Measurements from ENCODE around the gene DPEP2. TPM values are rescaled to one million over a fixed set of nuclear protein-coding genes. Genes with fewer than 3 reads are reported as not detected.

Gene DPEP2
- total and polyA plus RNA-seq, 2 of the 13 experiments (the other 11 are each of a cell fraction or from before 2014, with no cell fraction given) = 0.18 TPM; not detected in 1

DNA sequence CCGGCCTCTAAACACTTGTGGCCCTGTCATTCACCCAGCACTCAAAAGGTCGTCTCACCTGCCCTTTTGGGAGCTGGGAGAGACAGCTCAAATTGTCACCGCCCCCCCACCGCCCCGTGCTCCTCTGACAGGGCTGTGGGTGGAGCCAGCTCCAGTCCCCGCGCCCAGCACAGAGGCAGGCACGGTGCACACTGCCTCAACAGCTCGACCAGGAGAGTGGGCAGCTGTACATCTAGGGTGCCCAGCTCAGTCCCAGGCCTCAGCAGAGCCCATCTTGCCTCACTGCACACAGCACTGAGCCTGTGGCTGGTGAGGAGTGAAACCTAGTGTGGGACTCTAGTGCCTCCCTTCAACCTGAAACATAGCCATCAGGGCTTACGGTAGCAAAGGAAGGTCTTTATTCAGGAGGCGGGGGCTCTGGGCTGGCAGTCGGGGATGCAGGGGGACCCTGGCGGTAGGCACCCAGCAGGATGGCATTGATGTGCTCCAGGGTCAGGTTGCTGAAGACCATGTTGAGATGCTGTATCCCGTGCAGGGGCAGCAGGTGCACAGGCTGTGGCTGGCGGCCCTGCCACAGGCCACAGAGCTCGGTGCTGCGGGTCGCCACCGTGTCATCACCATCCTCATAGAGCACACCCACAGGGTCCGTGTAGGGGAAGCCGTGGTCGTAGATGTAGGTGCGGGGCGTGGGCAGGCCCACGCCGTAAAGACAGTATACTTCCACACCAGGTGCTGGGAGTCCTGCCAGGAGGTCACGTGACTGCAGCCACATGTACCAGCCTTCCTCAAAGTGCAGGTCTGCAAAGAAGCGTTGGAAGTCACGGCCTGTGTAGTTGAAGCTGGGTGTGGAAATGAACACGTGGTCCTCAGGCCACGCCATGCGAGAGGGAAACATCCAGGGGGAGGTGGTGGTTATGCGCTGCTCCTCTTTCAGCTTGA, 59.5 kb downstream of the DPEP2 start (continued):
- TF ChIP-seq ZNF879 (CRISPR knock-in tag; IDR thresholded peaks at IDR 0.05) = no peak
- no peak for TF ChIP-seq ZMAT3 (CRISPR knock-in tag; conservative IDR thresholded peaks at IDR 0.05)
- TF ChIP-seq NR2C2 (CRISPR knock-in tag; IDR thresholded peaks at IDR 0.05; ENCODE audit: borderline replicate concordance) = no peak
- no peak for TF ChIP-seq ZNF713 (CRISPR knock-in tag; IDR thresholded peaks at IDR 0.05)
- TF ChIP-seq ZNF350 (CRISPR knock-in tag; IDR thresholded peaks at IDR 0.05; ENCODE audit: borderline replicate concordance, low read depth) = peak; percentile 72; the same call in 1 of the 2 replicates
- no peak for TF ChIP-seq KLF13 (CRISPR knock-in tag; IDR thresholded peaks at IDR 0.05)
- TF ChIP-seq, protein P1, sequence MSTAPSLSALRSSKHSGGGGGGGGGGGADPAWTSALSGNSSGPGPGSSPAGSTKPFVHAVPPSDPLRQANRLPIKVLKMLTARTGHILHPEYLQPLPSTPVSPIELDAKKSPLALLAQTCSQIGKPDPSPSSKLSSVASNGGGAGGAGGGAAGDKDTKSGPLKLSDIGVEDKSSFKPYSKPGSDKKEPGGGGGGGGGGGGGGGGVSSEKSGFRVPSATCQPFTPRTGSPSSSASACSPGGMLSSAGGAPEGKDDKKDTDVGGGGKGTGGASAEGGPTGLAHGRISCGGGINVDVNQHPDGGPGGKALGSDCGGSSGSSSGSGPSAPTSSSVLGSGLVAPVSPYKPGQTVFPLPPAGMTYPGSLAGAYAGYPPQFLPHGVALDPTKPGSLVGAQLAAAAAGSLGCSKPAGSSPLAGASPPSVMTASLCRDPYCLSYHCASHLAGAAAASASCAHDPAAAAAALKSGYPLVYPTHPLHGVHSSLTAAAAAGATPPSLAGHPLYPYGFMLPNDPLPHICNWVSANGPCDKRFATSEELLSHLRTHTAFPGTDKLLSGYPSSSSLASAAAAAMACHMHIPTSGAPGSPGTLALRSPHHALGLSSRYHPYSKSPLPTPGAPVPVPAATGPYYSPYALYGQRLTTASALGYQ (CRISPR knock-in tag; IDR thresholded peaks at IDR 0.05) = no peak
- no peak for TF ChIP-seq ZBTB1 (CRISPR knock-in tag; IDR thresholded peaks at IDR 0.05; ENCODE audit: borderline replicate concordance)
- no peak for TF ChIP-seq ZNF432 (CRISPR knock-in tag; IDR thresholded peaks at IDR 0.05; ENCODE audit: borderline replicate concordance)
- no peak for TF ChIP-seq JUND (CRISPR knock-in tag; IDR thresholded peaks at IDR 0.05)
- TF ChIP-seq AGO1 (IDR thresholded peaks at IDR 0.05; ENCODE audit: low read depth, low read length, poor library complexity, severe bottlenecking) = peak; percentile 91
- TF ChIP-seq ZKSCAN5 (CRISPR knock-in tag; IDR thresholded peaks at IDR 0.05) = no peak
- TF ChIP-seq ZNF766 (CRISPR knock-in tag; IDR thresholded peaks at IDR 0.05; ENCODE audit: borderline replicate concordance) = no peak
- TF ChIP-seq PTBP1 (IDR thresholded peaks at IDR 0.05; ENCODE audit: low read depth, low read length, poor library complexity, severe bottlenecking) = no peak
- no peak for TF ChIP-seq CENPBD1 (CRISPR knock-in tag; IDR thresholded peaks at IDR 0.05; ENCODE audit: borderline replicate concordance, low read depth)
- 0 out of 2 replicates have a peak, but pooled peaks have one; percentile 44 for TF ChIP-seq ZNF598 (CRISPR knock-in tag; IDR thresholded peaks at IDR 0.05; ENCODE audit: borderline replicate concordance)
- TF ChIP-seq IRF9 (CRISPR knock-in tag; IDR thresholded peaks at IDR 0.05; ENCODE audit: borderline replicate concordance) = no peak
- 0 out of 2 replicates have a peak, but pooled peaks have one; percentile 62 for TF ChIP-seq CHCHD3 (CRISPR knock-in tag; IDR thresholded peaks at IDR 0.05)
- TF ChIP-seq, protein P2, sequence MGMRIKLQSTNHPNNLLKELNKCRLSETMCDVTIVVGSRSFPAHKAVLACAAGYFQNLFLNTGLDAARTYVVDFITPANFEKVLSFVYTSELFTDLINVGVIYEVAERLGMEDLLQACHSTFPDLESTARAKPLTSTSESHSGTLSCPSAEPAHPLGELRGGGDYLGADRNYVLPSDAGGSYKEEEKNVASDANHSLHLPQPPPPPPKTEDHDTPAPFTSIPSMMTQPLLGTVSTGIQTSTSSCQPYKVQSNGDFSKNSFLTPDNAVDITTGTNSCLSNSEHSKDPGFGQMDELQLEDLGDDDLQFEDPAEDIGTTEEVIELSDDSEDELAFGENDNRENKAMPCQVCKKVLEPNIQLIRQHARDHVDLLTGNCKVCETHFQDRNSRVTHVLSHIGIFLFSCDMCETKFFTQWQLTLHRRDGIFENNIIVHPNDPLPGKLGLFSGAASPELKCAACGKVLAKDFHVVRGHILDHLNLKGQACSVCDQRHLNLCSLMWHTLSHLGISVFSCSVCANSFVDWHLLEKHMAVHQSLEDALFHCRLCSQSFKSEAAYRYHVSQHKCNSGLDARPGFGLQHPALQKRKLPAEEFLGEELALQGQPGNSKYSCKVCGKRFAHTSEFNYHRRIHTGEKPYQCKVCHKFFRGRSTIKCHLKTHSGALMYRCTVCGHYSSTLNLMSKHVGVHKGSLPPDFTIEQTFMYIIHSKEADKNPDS (CRISPR knock-in tag; IDR thresholded peaks at IDR 0.05) = 0 out of 2 replicates have a peak, but pooled peaks have one; percentile 43
- no peak for TF ChIP-seq FLYWCH1 (CRISPR knock-in tag; IDR thresholded peaks at IDR 0.05)
- TF ChIP-seq ZNF335 (CRISPR knock-in tag; IDR thresholded peaks at IDR 0.05) = 0 out of 2 replicates have a peak, but pooled peaks have one; percentile 30
- no peak for TF ChIP-seq GATAD1 (CRISPR knock-in tag; IDR thresholded peaks at IDR 0.05)
- TF ChIP-seq HOXA9 (CRISPR knock-in tag; IDR thresholded peaks at IDR 0.05; ENCODE audit: borderline replicate concordance) = no peak
- TF ChIP-seq ZFX (CRISPR knock-in tag; IDR thresholded peaks at IDR 0.05; ENCODE audit: low read depth) = peak; percentile 35; the same call in 1 of the 2 replicates

All from HepG2 (cell line).